ENCODE data around the gene GTPBP1. TPM values are rescaled to one million over a fixed set of nuclear protein-coding genes. Genes with fewer than 3 reads are reported as not detected.

GTPBP1 gene
- polyA plus RNA-seq, 3 donors, result 6.7 to 41.4 (median 12.7) TPM

GRCh38 chr22:38730411-38730871 is 24.7 kb downstream of the GTPBP1 start:
- Mint-ChIP-seq H3K4me3 (no peak overlapping the region), H3K9me3 (no peaks in the 10 kb centered on the region), H3K4me1 (peaks cover 8% of the 10 kb centered on the region), H3K27ac (peak overlapping the region in 2 of 7 donors; percentile 66 to 74), H3K27me3 (ENCODE audit: low read depth in 3 of 3) (peaks cover 0 to 3% (median 0%) of the 10 kb centered on the region in 3 donors), H3K36me3 (peaks cover 74 to 88% of the 10 kb centered on the region in 2 donors)
- no peaks in the 10 kb centered on the region for H3K4me1 ChIP-seq (ENCODE audit: control insufficient read depth in 1 of 2, insufficient read depth in 2 of 2, low read length in 2 of 2)
- no peak for TF ChIP-seq CTCF (IDR thresholded peaks at IDR 0.05)
- H3K9ac ChIP-seq (ENCODE audit: insufficient read depth, low read length, poor library complexity, severe bottlenecking), result no peak overlapping the region
- no peak overlapping the region for H3K4me2 ChIP-seq (replicated peaks; ENCODE audit: extremely low read depth, low read length, poor library complexity, severe bottlenecking)
- H3K36me3 ChIP-seq (replicated peaks in 1 of 2; ENCODE audit: control insufficient read depth in 1 of 2, insufficient read depth in 2 of 2, low read length in 2 of 2), result peaks cover 75 to 91% of the 10 kb centered on the region in 2 donors
- no peak overlapping the region for H2AFZ ChIP-seq (ENCODE audit: insufficient read depth, low read depth, low read length, poor library complexity, severe bottlenecking)
- intact Hi-C loops (cut with micrococcal nuclease), result no loop called here
- H3K27me3 ChIP-seq (ENCODE audit: control insufficient read depth in 2 of 2, insufficient read depth in 2 of 2, low read length in 2 of 2), result no peaks in the 10 kb centered on the region
- WGBS (ENCODE audit: insufficient coverage), result 95% methylated on average over 6 of the region's 13 CpGs
- no peak overlapping the region for H3K27ac ChIP-seq (ENCODE audit: low read depth in 1 of 2, low read length in 2 of 2)
- H3K4me3 ChIP-seq (replicated peaks in 1 of 3; ENCODE audit: low read depth in 2 of 3, low read length in 3 of 3), result no peak overlapping the region
- H4K20me1 ChIP-seq (ENCODE audit: insufficient read depth, low read length), result peaks cover 99% of the 10 kb centered on the region
- no peak for DNase-seq
- H3K79me2 ChIP-seq (ENCODE audit: insufficient read depth, low read length), result no peaks in the 10 kb centered on the region
- H3K9me3 ChIP-seq (replicated peaks in 1 of 2; ENCODE audit: control insufficient read depth in 1 of 2, insufficient read depth in 1 of 2, low read length in 2 of 2), result no peaks in the 10 kb centered on the region

- no peak overlapping the region for H3K9ac ChIP-seq (ENCODE audit: insufficient read depth, low read length, poor library complexity, severe bottlenecking)
- H3K79me2 ChIP-seq (ENCODE audit: insufficient read depth, low read length), result no peaks in the 10 kb centered on the region
- 92% methylated on average over 4 of the region's 6 CpGs for WGBS (ENCODE audit: insufficient coverage)
- no peaks in the 10 kb centered on the region for H3K4me1 ChIP-seq (ENCODE audit: control insufficient read depth in 1 of 2, insufficient read depth in 2 of 2, low read length in 2 of 2)
- H3K27me3 ChIP-seq (ENCODE audit: control insufficient read depth in 2 of 2, insufficient read depth in 2 of 2, low read length in 2 of 2), result no peaks in the 10 kb centered on the region
- H3K9me3 ChIP-seq (replicated peaks in 1 of 2; ENCODE audit: control insufficient read depth in 1 of 2, insufficient read depth in 1 of 2, low read length in 2 of 2), result no peaks in the 10 kb centered on the region
- no peak overlapping the region for H3K4me3 ChIP-seq (replicated peaks in 1 of 3; ENCODE audit: low read depth in 2 of 3, low read length in 3 of 3)
- no peak for TF ChIP-seq CTCF (IDR thresholded peaks at IDR 0.05)
- peak overlapping the region in 1 of 2 donors; percentile 7 for H3K27ac ChIP-seq (ENCODE audit: low read depth in 1 of 2, low read length in 2 of 2)
- peaks cover 0 to 1% (median 0%) of the 10 kb centered on the region in 3 donors for H3K27me3 Mint-ChIP-seq (ENCODE audit: low read depth in 3 of 3)
- H3K27ac Mint-ChIP-seq, result peak overlapping the region in 4 of 7 donors; percentile 10 to 68 (median 52)
- no peak overlapping the region for H3K4me3 Mint-ChIP-seq
- peaks cover 71 to 87% of the 10 kb centered on the region in 2 donors for H3K36me3 Mint-ChIP-seq
- intact Hi-C loops (cut with micrococcal nuclease), result no loop called here
- no peaks in the 10 kb centered on the region for H3K9me3 Mint-ChIP-seq
- no peak overlapping the region for H3K4me2 ChIP-seq (replicated peaks; ENCODE audit: extremely low read depth, low read length, poor library complexity, severe bottlenecking)
- no peak overlapping the region for H2AFZ ChIP-seq (ENCODE audit: insufficient read depth, low read depth, low read length, poor library complexity, severe bottlenecking)
- peaks cover 77 to 91% of the 10 kb centered on the region in 2 donors for H3K36me3 ChIP-seq (replicated peaks in 1 of 2; ENCODE audit: control insufficient read depth in 1 of 2, insufficient read depth in 2 of 2, low read length in 2 of 2)
- DNase-seq, result no peak
- H4K20me1 ChIP-seq (ENCODE audit: insufficient read depth, low read length), result peaks cover 100% of the 10 kb centered on the region
- peaks cover 8% of the 10 kb centered on the region for H3K4me1 Mint-ChIP-seq
These were observed 26.0 kb downstream of the GTPBP1 start for GRCh38 chr22:38731703-38732161.
